ELR (cell line): Measurements from ENCODE around the gene S1PR1.
"Not testable (repeated sequence)": the region's sequence is repeated elsewhere in the genome, so short reads cannot be mapped to it uniquely, and the experiment has no call there.

Experiments
- DNase-seq: peaks from one replicate; pipeline ENCODE4 v3.0.0-alpha.2; 2015; ENCODE audit warnings: low read depth

S1PR1 gene

DNA sequence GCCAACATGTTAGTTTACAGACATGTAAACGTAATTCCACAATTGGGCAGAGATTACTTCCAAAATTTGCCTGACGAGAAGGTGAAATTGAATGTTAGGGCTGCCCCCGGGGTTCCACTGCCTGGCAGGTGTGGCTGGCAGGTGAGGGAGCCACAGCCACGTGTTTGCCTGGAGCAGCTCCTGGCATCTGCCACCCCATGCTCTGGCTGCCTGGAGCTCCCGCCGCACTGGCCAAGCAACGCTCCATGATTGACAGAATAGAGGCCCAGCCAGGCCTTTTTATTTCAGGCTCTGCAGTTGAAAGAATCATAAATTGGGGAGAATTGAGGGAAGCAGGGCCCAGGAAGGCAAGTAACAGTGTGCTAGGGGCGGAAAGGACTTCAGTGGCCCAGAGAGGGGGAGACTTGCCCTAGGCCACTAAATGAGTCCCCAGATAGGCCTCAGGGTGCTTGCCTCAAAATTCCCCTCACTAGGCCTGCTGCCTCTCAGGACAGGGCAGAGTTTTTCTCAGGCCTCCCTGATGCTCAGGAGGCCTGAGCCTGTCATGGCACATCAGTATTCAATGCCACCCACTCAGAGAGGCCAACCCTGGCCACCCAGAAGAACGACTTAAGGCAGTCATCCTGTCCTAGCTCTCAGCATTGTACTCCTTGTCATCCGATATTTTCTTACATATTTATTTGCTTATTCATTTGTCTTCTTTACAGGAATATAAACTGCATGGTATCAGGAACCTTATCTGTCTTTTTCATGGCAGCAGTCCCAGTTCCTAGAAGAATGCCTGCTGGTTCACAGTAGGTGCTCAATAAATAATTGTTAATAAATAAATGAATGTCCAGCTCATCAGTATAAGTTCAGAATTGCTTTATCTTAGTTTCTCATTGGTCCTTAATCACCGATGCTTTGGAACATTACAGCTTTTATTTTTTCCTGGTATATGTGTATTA, 16.6 kb upstream of the S1PR1 start:
- no peak for DNase-seq

- no peak for DNase-seq
Observed at GRCh38 chr1:101220906-101221305, 15.9 kb upstream of the S1PR1 start.

DNA sequence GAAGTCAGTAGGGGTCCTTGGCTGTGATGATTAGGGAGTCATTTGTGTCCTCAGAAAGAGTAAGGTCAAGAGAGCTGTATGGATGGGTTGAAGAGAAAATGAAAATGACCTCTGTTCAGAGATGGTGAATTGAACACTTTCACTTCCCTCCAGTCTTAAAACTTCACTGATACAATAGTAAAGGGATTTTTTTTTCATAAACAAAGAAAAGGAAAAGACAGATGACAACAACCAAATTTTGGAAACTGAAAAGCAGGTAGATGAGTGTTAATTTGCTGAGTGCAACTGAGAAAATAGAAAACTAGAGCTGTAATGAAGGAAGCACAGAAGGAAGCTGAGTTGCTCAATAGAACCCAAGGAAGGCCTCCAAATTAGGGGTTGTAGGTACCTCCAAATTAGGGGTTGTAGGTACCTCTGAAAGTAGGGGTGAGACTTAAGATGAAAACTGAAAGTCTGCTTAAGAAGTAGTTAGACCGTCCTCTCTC, 14.8 kb upstream of the S1PR1 start:
- no peak for DNase-seq

- DNase-seq: no peak
Observed at GRCh38 chr1:101227837-101228236, 9.0 kb upstream of the S1PR1 start.

DNA sequence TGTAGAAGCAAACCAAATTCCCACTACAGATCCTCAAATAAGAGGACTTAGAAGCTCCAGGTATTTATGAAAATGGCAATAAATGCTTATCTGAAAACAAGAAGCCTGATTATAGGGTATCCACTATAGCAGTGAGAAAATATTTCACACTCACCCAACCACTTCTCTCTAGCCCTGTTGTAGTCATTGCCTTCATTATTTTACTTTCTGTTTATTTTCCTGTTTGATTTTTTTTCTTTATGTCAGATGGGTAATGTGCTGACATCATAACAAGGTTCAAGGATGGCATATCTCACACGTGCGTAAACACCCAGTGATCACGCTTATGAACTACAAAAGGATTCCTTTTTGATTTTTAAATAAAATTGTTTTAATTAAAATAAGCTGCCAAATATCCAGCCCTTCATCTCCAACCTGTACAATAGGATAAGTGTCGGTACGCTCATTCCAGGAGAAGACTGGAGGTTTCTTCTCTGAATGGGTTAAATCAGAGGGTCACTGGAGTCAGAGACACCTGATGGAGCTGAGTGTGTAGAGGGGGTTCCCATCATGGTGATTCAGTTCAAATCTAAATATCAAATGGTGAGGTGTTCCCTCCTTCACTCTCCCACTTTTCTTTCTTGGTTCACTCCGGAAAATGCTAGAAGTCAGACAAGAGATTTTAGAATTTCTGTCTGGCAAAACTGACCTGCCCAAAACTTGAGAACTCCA, 8.2 kb upstream of the S1PR1 start:
- DNase-seq: no peak

DNA sequence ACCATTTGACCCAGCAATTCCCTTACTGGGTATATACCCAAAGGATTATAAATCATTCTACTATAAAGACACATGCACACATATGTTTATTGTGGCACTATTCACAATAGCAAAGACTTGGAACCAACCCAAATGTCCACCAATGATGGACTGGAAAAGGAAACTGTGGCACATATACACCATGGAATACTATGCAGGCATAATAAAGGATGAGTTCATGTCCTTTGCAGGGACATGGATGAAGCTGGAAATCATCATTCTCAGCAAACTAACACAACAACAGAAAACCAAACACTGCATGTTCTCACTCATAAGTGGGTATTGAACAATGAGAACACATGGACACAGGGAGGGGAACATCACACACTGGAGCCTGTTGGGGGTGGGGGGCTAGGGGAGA, 4.6 kb upstream of the S1PR1 start:
- not testable (repeated sequence) for DNase-seq

GRCh38 chr1:101233495-101233894, 3.3 kb upstream of the S1PR1 start:
- DNase-seq: no peak

- no peak for DNase-seq
Observed at GRCh38 chr1:101235216-101235695, 1.6 kb upstream of the S1PR1 start.

DNA sequence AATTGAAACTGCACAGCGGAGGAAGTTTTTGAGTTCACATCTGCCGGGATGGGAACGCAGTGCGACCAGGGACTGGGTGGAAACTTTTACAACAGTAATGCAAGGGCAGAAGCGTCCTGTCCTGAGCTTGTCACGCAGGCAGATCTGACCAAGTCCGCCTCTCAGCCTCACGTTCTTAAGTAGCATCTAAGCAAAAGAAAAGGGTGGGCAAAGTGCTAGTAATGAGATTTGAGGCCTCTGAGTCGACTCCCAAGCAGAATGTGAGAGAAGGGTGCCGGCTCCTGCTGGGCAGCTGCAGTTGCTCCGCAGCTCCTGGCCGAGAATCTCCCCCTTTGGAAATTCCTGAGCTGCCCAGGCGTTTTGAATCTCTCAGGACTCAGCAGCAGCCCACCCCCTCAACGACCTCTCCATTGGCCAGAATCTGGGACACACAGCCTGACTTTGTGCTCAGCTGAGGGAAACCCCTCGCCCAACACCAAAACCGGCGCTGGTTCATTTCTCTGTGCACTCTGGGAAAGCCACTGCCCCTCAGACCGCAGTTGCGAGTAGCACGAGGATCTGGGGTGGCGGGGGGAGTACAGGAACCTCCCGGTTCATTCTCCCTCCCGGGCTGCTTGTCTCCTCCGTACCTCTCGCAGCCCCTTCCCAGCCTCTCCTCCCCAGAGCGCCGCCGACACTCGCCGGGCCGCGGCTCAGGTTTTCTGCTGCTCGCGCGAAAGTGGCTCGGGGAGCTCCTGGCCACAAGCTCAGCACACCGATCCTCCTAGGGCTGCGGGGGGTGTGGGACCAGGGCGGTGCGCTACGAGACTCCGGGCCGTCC, 913 bp upstream of the S1PR1 start:
- DNase-seq: peak; percentile 71

- peak; percentile 65 for DNase-seq
Observed at GRCh38 chr1:101237229-101237837, 514 bp downstream of the S1PR1 start.

- peak; percentile 58 for DNase-seq
Observed at GRCh38 chr1:101238031-101238628, 1.3 kb downstream of the S1PR1 start.

- peak; percentile 97 for DNase-seq
Observed at GRCh38 chr1:101238681-101239094, 1.9 kb downstream of the S1PR1 start.

DNA sequence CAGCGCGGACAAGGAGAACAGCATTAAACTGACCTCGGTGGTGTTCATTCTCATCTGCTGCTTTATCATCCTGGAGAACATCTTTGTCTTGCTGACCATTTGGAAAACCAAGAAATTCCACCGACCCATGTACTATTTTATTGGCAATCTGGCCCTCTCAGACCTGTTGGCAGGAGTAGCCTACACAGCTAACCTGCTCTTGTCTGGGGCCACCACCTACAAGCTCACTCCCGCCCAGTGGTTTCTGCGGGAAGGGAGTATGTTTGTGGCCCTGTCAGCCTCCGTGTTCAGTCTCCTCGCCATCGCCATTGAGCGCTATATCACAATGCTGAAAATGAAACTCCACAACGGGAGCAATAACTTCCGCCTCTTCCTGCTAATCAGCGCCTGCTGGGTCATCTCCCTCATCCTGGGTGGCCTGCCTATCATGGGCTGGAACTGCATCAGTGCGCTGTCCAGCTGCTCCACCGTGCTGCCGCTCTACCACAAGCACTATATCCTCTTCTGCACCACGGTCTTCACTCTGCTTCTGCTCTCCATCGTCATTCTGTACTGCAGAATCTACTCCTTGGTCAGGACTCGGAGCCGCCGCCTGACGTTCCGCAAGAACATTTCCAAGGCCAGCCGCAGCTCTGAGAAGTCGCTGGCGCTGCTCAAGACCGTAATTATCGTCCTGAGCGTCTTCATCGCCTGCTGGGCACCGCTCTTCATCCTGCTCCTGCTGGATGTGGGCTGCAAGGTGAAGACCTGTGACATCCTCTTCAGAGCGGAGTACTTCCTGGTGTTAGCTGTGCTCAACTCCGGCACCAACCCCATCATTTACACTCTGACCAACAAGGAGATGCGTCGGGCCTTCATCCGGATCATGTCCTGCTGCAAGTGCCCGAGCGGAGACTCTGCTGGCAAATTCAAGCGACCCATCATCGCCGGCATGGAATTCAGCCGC, 2.5 kb downstream of the S1PR1 start:
- DNase-seq: no peak

- DNase-seq: no peak
Observed at GRCh38 chr1:101240041-101240430, 3.2 kb downstream of the S1PR1 start.

DNA sequence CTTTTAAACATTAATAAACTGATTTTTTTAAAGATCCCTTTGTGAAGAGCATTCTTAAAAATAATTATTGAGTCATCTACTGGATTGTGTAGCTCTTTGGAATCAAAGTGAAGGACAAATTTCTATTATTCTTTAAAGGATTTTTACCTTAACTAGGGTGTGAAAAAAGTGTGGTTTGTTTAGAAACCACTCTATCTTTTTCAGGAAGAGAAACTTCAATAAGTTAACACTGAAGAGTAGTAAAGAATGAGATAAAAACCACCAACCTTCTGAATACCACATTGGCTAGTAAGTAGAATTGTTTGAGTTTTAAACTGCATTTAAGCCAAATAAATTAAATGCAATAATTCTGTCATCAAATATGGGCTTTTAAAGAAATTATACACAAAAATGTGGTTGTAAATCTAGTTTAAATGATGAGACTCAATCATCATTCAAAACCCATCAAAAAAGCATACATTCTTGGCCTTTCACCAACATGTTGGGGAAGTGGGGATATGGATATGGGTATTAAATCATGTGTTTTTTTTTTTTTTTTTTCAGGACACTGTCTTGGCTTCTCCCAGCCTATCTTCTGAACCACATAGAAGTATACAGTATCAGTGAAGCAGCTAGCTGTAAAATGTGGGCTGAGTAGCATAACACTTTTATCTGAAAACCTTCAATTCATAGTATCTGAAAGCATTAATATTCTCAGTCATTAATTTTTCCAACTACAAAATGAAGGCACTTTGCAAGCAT, 4.8 kb downstream of the S1PR1 start:
- no peak for DNase-seq

GRCh38 chr1:101242324-101243050, 5.7 kb downstream of the S1PR1 start:
- DNase-seq: no peak

DNA sequence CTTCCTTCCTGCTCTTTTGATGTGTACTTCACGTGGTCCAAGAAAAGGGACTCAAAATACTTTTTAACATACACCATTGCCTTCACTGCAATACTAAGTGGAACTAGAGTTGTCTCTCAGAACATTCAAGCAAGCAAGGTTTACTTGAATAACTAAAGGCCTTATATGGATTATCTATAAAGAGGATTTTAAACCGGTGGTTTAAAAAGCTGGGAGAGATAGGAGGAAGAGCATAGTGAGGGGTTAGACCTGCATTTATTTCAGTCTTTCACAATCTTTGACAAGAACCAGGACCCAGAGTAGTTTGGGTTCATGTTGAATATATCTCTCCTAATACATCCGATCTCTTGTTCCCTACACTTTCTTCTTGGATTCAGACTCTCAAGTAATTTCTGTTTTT, 6.9 kb downstream of the S1PR1 start:
- no peak for DNase-seq

- DNase-seq: no peak
Observed at GRCh38 chr1:101244842-101245241, 8.0 kb downstream of the S1PR1 start.
